ENCODE results near the gene BCAR3. TPM values are rescaled to one million over a fixed set of nuclear protein-coding genes. Genes with fewer than 3 reads are reported as not detected.

BCAR3 gene
- total RNA-seq, 2 donors from 2014 or later = 7.9 to 10.9 TPM

- intact Hi-C loops (cut with DNase I) = no loop called here
- ATAC-seq (no peak), DNase-seq (no peak)
- WGBS, 2 donors = 68 to 84% methylated on average over 6 of the region's 6 CpGs
- Histone ChIP-seq H3K9me3 (no peaks in the 10 kb centered on the region), H3K27me3 (no peaks in the 10 kb centered on the region), H3K4me1 (peaks cover 49% of the 10 kb centered on the region), H3K4me3 (no peak overlapping the region), H3K27ac (no peak overlapping the region), H3K36me3 (replicated peaks in 1 of 2; ENCODE audit: insufficient read depth in 1 of 2, low read depth in 2 of 2) (no peaks in the 10 kb centered on the region)
- TF ChIP-seq, protein P1, sequence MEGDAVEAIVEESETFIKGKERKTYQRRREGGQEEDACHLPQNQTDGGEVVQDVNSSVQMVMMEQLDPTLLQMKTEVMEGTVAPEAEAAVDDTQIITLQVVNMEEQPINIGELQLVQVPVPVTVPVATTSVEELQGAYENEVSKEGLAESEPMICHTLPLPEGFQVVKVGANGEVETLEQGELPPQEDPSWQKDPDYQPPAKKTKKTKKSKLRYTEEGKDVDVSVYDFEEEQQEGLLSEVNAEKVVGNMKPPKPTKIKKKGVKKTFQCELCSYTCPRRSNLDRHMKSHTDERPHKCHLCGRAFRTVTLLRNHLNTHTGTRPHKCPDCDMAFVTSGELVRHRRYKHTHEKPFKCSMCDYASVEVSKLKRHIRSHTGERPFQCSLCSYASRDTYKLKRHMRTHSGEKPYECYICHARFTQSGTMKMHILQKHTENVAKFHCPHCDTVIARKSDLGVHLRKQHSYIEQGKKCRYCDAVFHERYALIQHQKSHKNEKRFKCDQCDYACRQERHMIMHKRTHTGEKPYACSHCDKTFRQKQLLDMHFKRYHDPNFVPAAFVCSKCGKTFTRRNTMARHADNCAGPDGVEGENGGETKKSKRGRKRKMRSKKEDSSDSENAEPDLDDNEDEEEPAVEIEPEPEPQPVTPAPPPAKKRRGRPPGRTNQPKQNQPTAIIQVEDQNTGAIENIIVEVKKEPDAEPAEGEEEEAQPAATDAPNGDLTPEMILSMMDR (IDR thresholded peaks at IDR 0.05) = no peak
- no peak for TF ChIP-seq POLR2A (IDR thresholded peaks at IDR 0.05)
Observed at GRCh38 chr1:93588206-93588605, 93.4 kb downstream of the BCAR3 start.

GRCh38 chr1:93587354-93587753 lies 94.3 kb downstream of the BCAR3 start:
- intact Hi-C loops (cut with DNase I) = no loop called here

DNA sequence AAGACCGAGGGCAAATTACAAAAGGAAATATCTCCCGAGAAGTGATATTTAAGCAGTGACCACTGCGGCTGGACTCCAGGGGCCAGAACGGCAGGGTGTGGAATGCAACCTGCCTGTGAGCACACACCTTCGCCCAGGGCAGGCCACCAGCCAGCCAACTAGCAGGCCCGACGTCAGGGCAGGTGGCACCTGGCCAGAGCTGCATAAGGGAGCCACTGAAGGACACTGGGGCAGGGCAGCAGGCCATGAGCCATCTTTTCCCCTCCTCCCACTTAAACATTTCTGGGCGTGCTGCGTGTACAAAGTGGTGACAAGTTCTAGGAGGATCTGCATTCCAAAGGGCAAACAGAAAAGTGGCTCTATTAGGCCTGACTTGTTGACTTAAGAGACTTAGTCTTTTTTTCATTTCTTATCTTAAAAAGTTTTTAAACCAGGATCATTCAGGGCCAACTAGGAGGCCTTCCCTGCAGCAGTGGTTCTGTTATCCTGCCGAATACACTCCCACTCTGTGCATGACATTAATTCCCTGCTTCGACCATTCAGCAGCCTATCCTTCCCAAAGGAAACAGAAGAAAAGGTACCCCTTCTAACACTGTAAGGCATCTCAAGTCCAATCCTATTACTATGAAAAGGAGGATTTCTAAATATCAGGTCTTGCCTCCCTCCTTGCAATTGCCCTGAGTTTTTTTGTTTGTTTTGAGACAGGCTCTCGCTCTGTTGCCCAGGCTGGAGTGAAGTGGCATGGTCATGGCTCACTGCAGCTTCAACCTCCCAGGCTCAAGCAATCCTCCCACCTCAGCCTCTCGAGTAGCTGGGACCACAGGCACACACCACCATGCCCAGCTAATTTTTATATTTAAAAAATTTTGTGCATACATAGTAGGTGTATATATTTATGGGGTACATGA lies 96.3 kb downstream of the BCAR3 start:
- Histone ChIP-seq H3K4me3 (no peak overlapping the region), H3K27me3 (no peaks in the 10 kb centered on the region), H3K36me3 (replicated peaks in 1 of 2; ENCODE audit: insufficient read depth in 1 of 2, low read depth in 2 of 2) (no peaks in the 10 kb centered on the region), H3K9me3 (no peaks in the 10 kb centered on the region), H3K27ac (peak overlapping the region; percentile 81 to 92 (median 90)), H3K4me1 (peaks cover 49% of the 10 kb centered on the region)
- WGBS, 2 donors = 16 to 19% methylated on average over 13 of the region's 13 CpGs
- peak; percentile 98 to 100 (median 99) for DNase-seq
- ATAC-seq = peak; percentile 99
- intact Hi-C loops (cut with DNase I) = no loop called here
- TF ChIP-seq, protein P1 (IDR thresholded peaks at IDR 0.05) = no peak
- peak; percentile 73 to 97 (median 96) for TF ChIP-seq POLR2A (IDR thresholded peaks at IDR 0.05)

More at GRCh38 chr1:93587354-93587753, 94.3 kb downstream of the BCAR3 start:
- DNase-seq (no peak), ATAC-seq (no peak)
- Histone ChIP-seq H3K27ac (peak overlapping the region in 2 of 4 donors; percentile 17 to 32), H3K4me1 (peaks cover 48% of the 10 kb centered on the region), H3K36me3 (replicated peaks in 1 of 2; ENCODE audit: insufficient read depth in 1 of 2, low read depth in 2 of 2) (no peaks in the 10 kb centered on the region), H3K27me3 (no peaks in the 10 kb centered on the region), H3K9me3 (no peaks in the 10 kb centered on the region), H3K4me3 (no peak overlapping the region)
- TF ChIP-seq, protein P1 (IDR thresholded peaks at IDR 0.05) = no peak
- no peak for TF ChIP-seq POLR2A (IDR thresholded peaks at IDR 0.05)
- 86 to 89% methylated on average over 5 of the region's 5 CpGs for WGBS, 2 donors

- no peaks in the 10 kb centered on the region for H3K27me3 ChIP-seq
- 23 to 25% methylated on average over 9 of the region's 9 CpGs for WGBS, 2 donors
- H3K9me3 ChIP-seq = no peaks in the 10 kb centered on the region
- peaks cover 58% of the 10 kb centered on the region for H3K4me1 ChIP-seq
- H3K27ac ChIP-seq = peak overlapping the region; percentile 81 to 92 (median 90)
- peak; percentile 28 for ATAC-seq
- peak in 1 of 4 donors; percentile 33 for DNase-seq
- H3K4me3 ChIP-seq = no peak overlapping the region
- intact Hi-C loops (cut with DNase I) = no loop called here
- TF ChIP-seq, protein P1 (IDR thresholded peaks at IDR 0.05) = peak in 3 of 7 experiments; percentile 13 to 44 (median 17)
- TF ChIP-seq POLR2A (IDR thresholded peaks at IDR 0.05) = no peak
- H3K36me3 ChIP-seq (replicated peaks in 1 of 2; ENCODE audit: insufficient read depth in 1 of 2, low read depth in 2 of 2) = no peaks in the 10 kb centered on the region
Observed at GRCh38 chr1:93584261-93585003, 97.2 kb downstream of the BCAR3 start.
